Thyroid gland (tissue), 4 donors: ENCODE measurements around the gene SCN7A. TPM values are rescaled to one million over a fixed set of nuclear protein-coding genes. Genes with fewer than 3 reads are reported as not detected.

Experiments used
- DNase-seq, 2 donors: peaks; one replicate each; pipeline ENCODE4 v3.0.0-alpha.2; 2019
- H3K27ac ChIP-seq, 3 donors: fragments of 200-600 bp; sonication (generic); 1 replicate in 2 of 3; 2 replicates in 1 of 3; pipeline ENCODE4 v1.5.1; 2016 to 2019; ENCODE audit warnings: mild to moderate bottlenecking in 1 of 3, moderate library complexity in 1 of 3
- H3K27me3 ChIP-seq: fragments of 200-600 bp; sonication (generic); one replicate; pipeline ENCODE4 v1.5.1; 2019
- H3K36me3 ChIP-seq, 2 donors: fragments of 200-600 bp; sonication (generic); one replicate each; pipeline ENCODE4 v1.5.1; 2016 to 2019
- H3K4me1 ChIP-seq, 2 donors: fragments of 200-600 bp; sonication (generic); one replicate each; pipeline ENCODE4 v1.5.1; 2017 to 2019
- H3K4me3 ChIP-seq, 3 donors: fragments of 200-600 bp; sonication (generic); replicated peaks in 1 of 3; 1 replicate in 2 of 3; 2 replicates in 1 of 3; pipeline ENCODE4 v1.5.1; 2016; ENCODE audit warnings: mild to moderate bottlenecking in 1 of 3
- H3K9me3 ChIP-seq: fragments of 200-600 bp; sonication (generic); one replicate; pipeline ENCODE4 v1.5.1; 2017
- CTCF ChIP-seq, 6 experiments: fragments of 200-600 bp in 3 of 6; fragments of 450-650 bp in 3 of 6; sonication (generic) in 3 of 6; IDR thresholded peaks; one replicate each; pipeline ENCODE4 v1.5.1; 2016 to 2019; ENCODE audit warnings: antibody characterized with exemption in 6 of 6, mild to moderate bottlenecking in 2 of 6, inconsistent platforms in 1 of 6, moderate library complexity in 1 of 6
- POLR2A ChIP-seq, 2 donors: fragments of 450-650 bp; IDR thresholded peaks; one replicate each; pipeline ENCODE4 v1.6.1; 2017; ENCODE audit warnings: antibody characterized with exemption in 2 of 2, mild to moderate bottlenecking in 2 of 2, moderate library complexity in 1 of 2
- WGBS, 2 donors: methylation state at CpG; one replicate each; pipeline ENCODE4 v1.1.5; 2017; 5-methylcytosine and 5-hydroxymethylcytosine counted together
- intact Hi-C: fragments of 100-400 bp; cut with DNase I; formaldehyde crosslinking; loops from one replicate; pipeline ENCODE4 v1.15.1; 2023
- total RNA-seq, 4 donors: library from RNA; depleted of rRNA; stranded (reverse); fragments of >200 nt; gene quantifications; one replicate each; pipeline ENCODE4 v1.2.3, GENCODE V29; 2016

SCN7A gene
- total RNA-seq, 4 donors from 2014 or later: 1.6 to 3.0 (median 2.1) TPM

DNA sequence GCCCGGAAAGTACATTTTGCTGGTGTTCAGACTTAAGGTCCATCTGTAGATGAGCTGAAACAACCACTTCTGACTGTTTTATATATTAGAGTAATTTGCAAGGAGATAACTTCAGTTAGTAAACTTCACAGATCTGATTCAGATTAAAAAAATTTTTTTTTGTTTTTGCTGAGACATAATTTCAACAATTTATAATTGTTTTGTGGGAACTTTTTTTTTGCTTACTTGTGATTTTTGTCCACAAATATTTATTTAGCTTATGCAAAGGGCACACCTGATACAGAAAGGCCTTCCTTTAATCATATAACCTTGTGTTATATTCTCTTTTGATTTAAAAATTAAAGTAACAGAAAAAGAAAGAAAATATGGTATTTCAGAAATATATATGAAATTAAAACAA is 108.7 kb downstream of the SCN7A start:
- no peak overlapping the region for H3K4me3 ChIP-seq
- 100% methylated on average over 1 of the region's 1 CpG for WGBS, 2 donors

DNA sequence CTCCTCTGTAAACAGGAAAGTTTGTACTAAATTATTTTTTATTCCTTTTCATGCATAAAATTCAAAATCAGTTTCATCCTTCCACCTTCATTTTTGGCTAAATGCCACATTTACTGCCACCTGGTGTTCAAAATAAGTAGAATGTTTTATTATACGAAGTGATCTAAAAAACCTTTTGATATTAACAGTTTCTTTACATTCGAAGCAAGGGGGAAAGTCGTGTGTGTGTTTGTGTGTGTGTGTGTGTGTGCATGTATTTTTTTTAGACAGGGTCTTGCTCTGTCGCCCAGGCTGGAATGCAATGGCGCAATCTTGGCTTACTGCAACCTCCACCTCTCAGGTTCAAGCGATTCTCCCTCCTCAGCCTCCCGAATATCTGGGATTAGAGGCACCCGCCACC is 109.3 kb downstream of the SCN7A start:
- H3K36me3 ChIP-seq: no peaks in the 10 kb centered on the region
- WGBS, 2 donors: 65 to 71% methylated on average over 8 of the region's 8 CpGs
- intact Hi-C loops: no loop called here
- TF ChIP-seq CTCF (IDR thresholded peaks at IDR 0.05): peak in 5 of 6 experiments; percentile 12 to 58 (median 51)
- TF ChIP-seq POLR2A (IDR thresholded peaks at IDR 0.05): no peak
- no peaks in the 10 kb centered on the region for H3K27me3 ChIP-seq
- no peak overlapping the region for H3K27ac ChIP-seq
- no peaks in the 10 kb centered on the region for H3K4me1 ChIP-seq
- no peaks in the 10 kb centered on the region for H3K9me3 ChIP-seq
- DNase-seq: no peak
- no peak overlapping the region for H3K4me3 ChIP-seq

More for the DNA sequence above, 108.7 kb downstream of the SCN7A start:
- Histone ChIP-seq H3K27ac (no peak overlapping the region), H3K36me3 (no peaks in the 10 kb centered on the region), H3K4me1 (no peaks in the 10 kb centered on the region), H3K9me3 (no peaks in the 10 kb centered on the region), H3K27me3 (no peaks in the 10 kb centered on the region)
- intact Hi-C loops: no loop called here
- no peak for DNase-seq
- no peak for TF ChIP-seq CTCF (IDR thresholded peaks at IDR 0.05)
- no peak for TF ChIP-seq POLR2A (IDR thresholded peaks at IDR 0.05)

DNA sequence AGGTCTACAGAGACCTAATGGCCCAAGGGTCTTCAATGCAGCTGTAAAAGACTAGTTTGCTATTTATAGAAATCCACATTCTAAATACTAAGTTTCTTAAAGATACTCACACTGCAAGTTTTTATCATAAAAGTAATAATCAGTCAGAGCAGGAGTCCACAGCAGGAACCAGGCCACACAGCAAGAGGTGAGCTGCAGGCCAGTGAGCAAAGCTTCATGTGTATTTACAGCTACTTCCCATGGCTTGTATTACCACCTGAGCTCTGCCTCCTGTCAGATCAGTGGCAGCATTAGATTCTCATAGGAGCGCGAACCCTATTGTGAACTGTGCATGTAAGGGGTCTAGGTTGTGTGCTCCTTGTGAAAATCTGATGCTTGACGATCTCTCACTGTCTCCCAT is 111.6 kb downstream of the SCN7A start:
- TF ChIP-seq POLR2A (IDR thresholded peaks at IDR 0.05): no peak
- no peak for TF ChIP-seq CTCF (IDR thresholded peaks at IDR 0.05)
- H3K27me3 ChIP-seq: no peaks in the 10 kb centered on the region
- WGBS, 2 donors: 90 to 97% methylated on average over 3 of the region's 3 CpGs
- no peaks in the 10 kb centered on the region for H3K9me3 ChIP-seq
- no peaks in the 10 kb centered on the region for H3K4me1 ChIP-seq
- intact Hi-C loops: no loop called here
- DNase-seq: no peak
- H3K36me3 ChIP-seq: no peaks in the 10 kb centered on the region
- H3K27ac ChIP-seq: no peak overlapping the region
- no peak overlapping the region for H3K4me3 ChIP-seq

- 46 to 67% methylated on average over 1 of the region's 1 CpG for WGBS, 2 donors
- TF ChIP-seq CTCF (IDR thresholded peaks at IDR 0.05): no peak
- TF ChIP-seq POLR2A (IDR thresholded peaks at IDR 0.05): no peak
- intact Hi-C loops: no loop called here
- Histone ChIP-seq H3K27ac (no peak overlapping the region), H3K4me3 (no peak overlapping the region), H3K4me1 (peaks cover 0 to under 1% of the 10 kb centered on the region in 2 donors), H3K9me3 (no peaks in the 10 kb centered on the region), H3K36me3 (no peaks in the 10 kb centered on the region), H3K27me3 (no peaks in the 10 kb centered on the region)
- no peak for DNase-seq
These were observed 113.4 kb downstream of the SCN7A start for GRCh38 chr2:166380615-166381014.

DNA sequence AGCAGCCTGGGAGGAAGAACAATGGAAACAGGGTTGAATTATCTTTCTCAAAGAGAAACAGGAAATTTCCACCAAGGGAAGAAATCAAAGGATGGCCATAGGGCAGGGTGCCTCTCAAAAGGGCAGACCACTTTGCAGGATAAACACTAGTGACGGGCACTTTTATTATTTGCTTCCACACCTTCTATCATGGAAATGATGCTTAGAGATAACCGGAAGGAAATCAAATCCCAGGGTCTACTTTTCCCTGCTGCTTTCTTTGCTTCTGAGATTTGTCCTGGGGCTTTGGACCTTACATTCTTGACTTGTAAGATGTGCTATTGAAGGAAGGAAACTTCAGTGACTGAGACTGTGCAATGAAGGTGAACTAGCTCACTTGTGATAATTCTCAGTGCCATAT is 117.2 kb downstream of the SCN7A start:
- no peak overlapping the region for H3K4me3 ChIP-seq
- no peak for DNase-seq
- H3K27me3 ChIP-seq: no peaks in the 10 kb centered on the region
- H3K9me3 ChIP-seq: no peaks in the 10 kb centered on the region
- no peaks in the 10 kb centered on the region for H3K36me3 ChIP-seq
- intact Hi-C loops: no loop called here
- 36 to 46% methylated on average over 2 of the region's 2 CpGs for WGBS, 2 donors
- H3K4me1 ChIP-seq: peaks cover 0 to 10% of the 10 kb centered on the region in 2 donors
- TF ChIP-seq CTCF (IDR thresholded peaks at IDR 0.05) (no peak), POLR2A (IDR thresholded peaks at IDR 0.05) (no peak)
- no peak overlapping the region for H3K27ac ChIP-seq
